HepG2 (cell line): ENCODE data around the gene INTS2. TPM values are rescaled to one million over a fixed set of nuclear protein-coding genes. Genes with fewer than 3 reads are reported as not detected.

Experiments
- EED ChIP-seq: sonication (generic); formaldehyde crosslinking; IDR thresholded peaks from 2 replicates; pipeline ENCODE4 v1.5.0; 2020; ENCODE audit warnings: mild to moderate bottlenecking, missing genetic modification reagents
- GATA4 ChIP-seq: sonication (generic); IDR thresholded peaks from 2 replicates; pipeline ENCODE4 v1.6.1; 2016; ENCODE audit warnings: antibody characterized with exemption, low read depth, borderline replicate concordance
- HNRNPK ChIP-seq: fragments of 200-400 bp; formaldehyde crosslinking; IDR thresholded peaks from 2 replicates; pipeline ENCODE4 v1.6.1; 2018; ENCODE audit warnings: low read length, low read depth, moderate library complexity, mild to moderate bottlenecking; ENCODE audit not compliant: poor library complexity, severe bottlenecking
- NR1H2 ChIP-seq: sonication (generic); formaldehyde crosslinking; IDR thresholded peaks from 2 replicates; pipeline ENCODE4 v1.8.1; 2022; ENCODE audit warnings: low read depth, missing genetic modification reagents, borderline replicate concordance
- REXO4 ChIP-seq: sonication (generic); formaldehyde crosslinking; IDR thresholded peaks from 2 replicates; pipeline ENCODE4 v1.8.0; 2022; ENCODE audit warnings: missing genetic modification reagents, mild to moderate bottlenecking, borderline replicate concordance
- RXRA ChIP-seq: sonication (generic); formaldehyde crosslinking; IDR thresholded peaks from 2 replicates; pipeline ENCODE4 v1.5.1; 2020; ENCODE audit warnings: missing genetic modification reagents
- YEATS4 ChIP-seq: sonication (generic); formaldehyde crosslinking; IDR thresholded peaks from 2 replicates; pipeline ENCODE4 v1.4.0; 2020; ENCODE audit warnings: missing genetic modification reagents, borderline replicate concordance
- ZNF335 ChIP-seq: sonication (generic); formaldehyde crosslinking; IDR thresholded peaks from 2 replicates; pipeline ENCODE4 v1.4.0; 2020; ENCODE audit warnings: missing genetic modification reagents
- ZNF350 ChIP-seq: sonication (generic); formaldehyde crosslinking; IDR thresholded peaks from 2 replicates; pipeline ENCODE4 v1.4.0; 2020; ENCODE audit warnings: mild to moderate bottlenecking, low read depth, missing genetic modification reagents, borderline replicate concordance
- ZNF543 ChIP-seq: sonication (generic); formaldehyde crosslinking; IDR thresholded peaks from 2 replicates; pipeline ENCODE4 v1.4.0; 2020; ENCODE audit warnings: mild to moderate bottlenecking, missing genetic modification reagents
- ZNF572 ChIP-seq: sonication (generic); formaldehyde crosslinking; IDR thresholded peaks from 2 replicates; pipeline ENCODE4 v1.5.1; 2020; ENCODE audit warnings: mild to moderate bottlenecking, missing genetic modification reagents
- ZNF598 ChIP-seq: sonication (generic); formaldehyde crosslinking; IDR thresholded peaks from 2 replicates; pipeline ENCODE4 v1.5.1; 2020; ENCODE audit warnings: mild to moderate bottlenecking, missing genetic modification reagents, borderline replicate concordance
- ZNF776 ChIP-seq: sonication (generic); formaldehyde crosslinking; IDR thresholded peaks from 2 replicates; pipeline ENCODE4 v1.4.0; 2020; ENCODE audit warnings: mild to moderate bottlenecking, missing genetic modification reagents
- ZSCAN30 ChIP-seq: sonication (generic); formaldehyde crosslinking; IDR thresholded peaks from 2 replicates; pipeline ENCODE4 v1.5.0; 2020; ENCODE audit warnings: mild to moderate bottlenecking, missing genetic modification reagents
- polyA plus RNA-seq, 8 experiments: library from polyadenylated mRNA; depleted of rRNA in 3 of 8; stranded (reverse) in 7 of 8; unstranded in 1 of 8; fragments of >200 nt; fragmentation: Illumina TruSeq in 4 of 8; extraction: Trizol in 4 of 8; gene quantifications; 2 replicates each; pipeline versions ENCODE4 v1.2.1 to v1.2.3, GENCODE V29; 2011 to 2016; ENCODE audit warnings: low read depth in 4 of 8, missing spikeins in 1 of 8, mixed read lengths in 1 of 8; ENCODE audit not compliant: insufficient read depth in 1 of 8
- total RNA-seq, 5 experiments: library from RNA; depleted of rRNA; stranded (reverse); fragments of >200 nt; fragmentation: Illumina TruSeq; extraction: Trizol; gene quantifications; 2 replicates each; pipeline ENCODE4 v1.2.3, GENCODE V29; 2016; ENCODE audit warnings: low read depth in 1 of 5
- TF ChIP-seq, protein P1 (sequence below): sonication (generic); formaldehyde crosslinking; conservative IDR thresholded peaks from 2 replicates; pipeline ENCODE4 v1.5.0; 2020; ENCODE audit warnings: missing genetic modification reagents
- TF ChIP-seq, protein P2 (sequence below): sonication (generic); formaldehyde crosslinking; IDR thresholded peaks from 2 replicates; pipeline ENCODE4 v1.5.0; 2020; ENCODE audit warnings: mild to moderate bottlenecking, missing genetic modification reagents
- TF ChIP-seq, protein P3 (sequence below): sonication (generic); formaldehyde crosslinking; IDR thresholded peaks from 2 replicates; pipeline ENCODE4 v1.4.0; 2020; ENCODE audit warnings: missing genetic modification reagents, borderline replicate concordance
- TF ChIP-seq, protein P4 (sequence below): sonication (generic); formaldehyde crosslinking; IDR thresholded peaks from 2 replicates; pipeline ENCODE4 v1.8.0; 2022; ENCODE audit warnings: missing genetic modification reagents, low read depth, mild to moderate bottlenecking, borderline replicate concordance
- TF ChIP-seq, protein P5 (sequence below): sonication (generic); formaldehyde crosslinking; conservative IDR thresholded peaks from 2 replicates; pipeline ENCODE4 v1.8.0; 2022; ENCODE audit warnings: low read depth, missing genetic modification reagents
- TF ChIP-seq, protein P6 (sequence below): sonication (generic); formaldehyde crosslinking; conservative IDR thresholded peaks from 2 replicates; pipeline ENCODE4 v1.8.0; 2022; ENCODE audit warnings: mild to moderate bottlenecking, moderate library complexity, missing genetic modification reagents

The INTS2 gene
- total and polyA plus RNA-seq, 2 of the 13 experiments (the other 11 are each of a cell fraction or from before 2014, with no cell fraction given) = 20.5 to 30.2 TPM

DNA sequence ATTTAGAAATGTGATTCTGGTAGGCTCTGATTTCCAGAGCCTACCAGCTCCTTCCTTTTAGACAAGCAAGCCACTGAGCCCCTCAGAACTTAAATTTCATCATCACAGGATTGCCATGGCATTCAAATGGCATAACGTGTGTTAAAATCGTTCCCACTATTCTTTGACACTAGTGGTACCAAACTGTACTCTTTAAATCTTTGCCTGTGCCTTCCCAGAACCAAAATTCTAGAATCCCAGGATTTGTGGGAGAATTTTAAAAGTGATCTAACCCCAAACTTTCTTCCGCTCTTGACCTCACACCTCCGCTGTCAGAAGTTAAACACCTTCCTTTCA lies 287 bp upstream of the INTS2 start (continued):
- TF ChIP-seq, protein P1, sequence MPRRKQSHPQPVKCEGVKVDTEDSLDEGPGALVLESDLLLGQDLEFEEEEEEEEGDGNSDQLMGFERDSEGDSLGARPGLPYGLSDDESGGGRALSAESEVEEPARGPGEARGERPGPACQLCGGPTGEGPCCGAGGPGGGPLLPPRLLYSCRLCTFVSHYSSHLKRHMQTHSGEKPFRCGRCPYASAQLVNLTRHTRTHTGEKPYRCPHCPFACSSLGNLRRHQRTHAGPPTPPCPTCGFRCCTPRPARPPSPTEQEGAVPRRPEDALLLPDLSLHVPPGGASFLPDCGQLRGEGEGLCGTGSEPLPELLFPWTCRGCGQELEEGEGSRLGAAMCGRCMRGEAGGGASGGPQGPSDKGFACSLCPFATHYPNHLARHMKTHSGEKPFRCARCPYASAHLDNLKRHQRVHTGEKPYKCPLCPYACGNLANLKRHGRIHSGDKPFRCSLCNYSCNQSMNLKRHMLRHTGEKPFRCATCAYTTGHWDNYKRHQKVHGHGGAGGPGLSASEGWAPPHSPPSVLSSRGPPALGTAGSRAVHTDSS (CRISPR knock-in tag) = no peak
- TF ChIP-seq RXRA (CRISPR knock-in tag) (no peak), HNRNPK (no peak), ZSCAN30 (CRISPR knock-in tag) (peak; percentile 21; the same call in 1 of the 2 replicates), ZNF543 (CRISPR knock-in tag) (no peak), ZNF598 (CRISPR knock-in tag) (no peak), EED (CRISPR knock-in tag) (no peak), GATA4 (peak; percentile 39), NR1H2 (CRISPR knock-in tag) (no peak), ZNF350 (CRISPR knock-in tag) (no peak), ZNF335 (CRISPR knock-in tag) (no peak), ZNF572 (no peak), REXO4 (CRISPR knock-in tag) (no peak), ZNF776 (CRISPR knock-in tag) (no peak), YEATS4 (no peak)
- TF ChIP-seq, protein P2, sequence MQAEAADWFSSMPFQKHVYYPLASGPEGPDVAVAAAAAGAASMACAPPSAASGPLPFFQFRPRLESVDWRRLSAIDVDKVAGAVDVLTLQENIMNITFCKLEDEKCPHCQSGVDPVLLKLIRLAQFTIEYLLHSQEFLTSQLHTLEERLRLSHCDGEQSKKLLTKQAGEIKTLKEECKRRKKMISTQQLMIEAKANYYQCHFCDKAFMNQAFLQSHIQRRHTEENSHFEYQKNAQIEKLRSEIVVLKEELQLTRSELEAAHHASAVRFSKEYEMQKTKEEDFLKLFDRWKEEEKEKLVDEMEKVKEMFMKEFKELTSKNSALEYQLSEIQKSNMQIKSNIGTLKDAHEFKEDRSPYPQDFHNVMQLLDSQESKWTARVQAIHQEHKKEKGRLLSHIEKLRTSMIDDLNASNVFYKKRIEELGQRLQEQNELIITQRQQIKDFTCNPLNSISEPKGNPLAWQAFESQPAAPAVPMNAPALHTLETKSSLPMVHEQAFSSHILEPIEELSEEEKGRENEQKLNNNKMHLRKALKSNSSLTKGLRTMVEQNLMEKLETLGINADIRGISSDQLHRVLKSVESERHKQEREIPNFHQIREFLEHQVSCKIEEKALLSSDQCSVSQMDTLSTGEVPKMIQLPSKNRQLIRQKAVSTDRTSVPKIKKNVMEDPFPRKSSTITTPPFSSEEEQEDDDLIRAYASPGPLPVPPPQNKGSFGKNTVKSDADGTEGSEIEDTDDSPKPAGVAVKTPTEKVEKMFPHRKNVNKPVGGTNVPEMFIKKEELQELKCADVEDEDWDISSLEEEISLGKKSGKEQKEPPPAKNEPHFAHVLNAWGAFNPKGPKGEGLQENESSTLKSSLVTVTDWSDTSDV = no peak
- TF ChIP-seq, protein P3, sequence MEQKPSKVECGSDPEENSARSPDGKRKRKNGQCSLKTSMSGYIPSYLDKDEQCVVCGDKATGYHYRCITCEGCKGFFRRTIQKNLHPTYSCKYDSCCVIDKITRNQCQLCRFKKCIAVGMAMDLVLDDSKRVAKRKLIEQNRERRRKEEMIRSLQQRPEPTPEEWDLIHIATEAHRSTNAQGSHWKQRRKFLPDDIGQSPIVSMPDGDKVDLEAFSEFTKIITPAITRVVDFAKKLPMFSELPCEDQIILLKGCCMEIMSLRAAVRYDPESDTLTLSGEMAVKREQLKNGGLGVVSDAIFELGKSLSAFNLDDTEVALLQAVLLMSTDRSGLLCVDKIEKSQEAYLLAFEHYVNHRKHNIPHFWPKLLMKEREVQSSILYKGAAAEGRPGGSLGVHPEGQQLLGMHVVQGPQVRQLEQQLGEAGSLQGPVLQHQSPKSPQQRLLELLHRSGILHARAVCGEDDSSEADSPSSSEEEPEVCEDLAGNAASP (CRISPR knock-in tag) = no peak
- TF ChIP-seq, protein P4, sequence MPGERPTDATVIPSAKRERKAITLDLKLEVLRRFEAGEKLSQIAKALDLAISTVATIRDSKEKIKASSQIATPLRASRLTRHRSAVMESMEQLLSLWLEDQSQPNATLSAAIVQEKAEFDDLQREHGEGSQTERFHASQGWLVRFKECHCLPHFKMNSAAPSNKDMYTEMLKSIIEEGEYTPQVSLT (CRISPR knock-in tag) = no peak
- TF ChIP-seq, protein P5, sequence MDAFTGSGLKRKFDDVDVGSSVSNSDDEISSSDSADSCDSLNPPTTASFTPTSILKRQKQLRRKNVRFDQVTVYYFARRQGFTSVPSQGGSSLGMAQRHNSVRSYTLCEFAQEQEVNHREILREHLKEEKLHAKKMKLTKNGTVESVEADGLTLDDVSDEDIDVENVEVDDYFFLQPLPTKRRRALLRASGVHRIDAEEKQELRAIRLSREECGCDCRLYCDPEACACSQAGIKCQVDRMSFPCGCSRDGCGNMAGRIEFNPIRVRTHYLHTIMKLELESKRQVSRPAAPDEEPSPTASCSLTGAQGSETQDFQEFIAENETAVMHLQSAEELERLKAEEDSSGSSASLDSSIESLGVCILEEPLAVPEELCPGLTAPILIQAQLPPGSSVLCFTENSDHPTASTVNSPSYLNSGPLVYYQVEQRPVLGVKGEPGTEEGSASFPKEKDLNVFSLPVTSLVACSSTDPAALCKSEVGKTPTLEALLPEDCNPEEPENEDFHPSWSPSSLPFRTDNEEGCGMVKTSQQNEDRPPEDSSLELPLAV (CRISPR knock-in tag) = no peak
- TF ChIP-seq, protein P6, sequence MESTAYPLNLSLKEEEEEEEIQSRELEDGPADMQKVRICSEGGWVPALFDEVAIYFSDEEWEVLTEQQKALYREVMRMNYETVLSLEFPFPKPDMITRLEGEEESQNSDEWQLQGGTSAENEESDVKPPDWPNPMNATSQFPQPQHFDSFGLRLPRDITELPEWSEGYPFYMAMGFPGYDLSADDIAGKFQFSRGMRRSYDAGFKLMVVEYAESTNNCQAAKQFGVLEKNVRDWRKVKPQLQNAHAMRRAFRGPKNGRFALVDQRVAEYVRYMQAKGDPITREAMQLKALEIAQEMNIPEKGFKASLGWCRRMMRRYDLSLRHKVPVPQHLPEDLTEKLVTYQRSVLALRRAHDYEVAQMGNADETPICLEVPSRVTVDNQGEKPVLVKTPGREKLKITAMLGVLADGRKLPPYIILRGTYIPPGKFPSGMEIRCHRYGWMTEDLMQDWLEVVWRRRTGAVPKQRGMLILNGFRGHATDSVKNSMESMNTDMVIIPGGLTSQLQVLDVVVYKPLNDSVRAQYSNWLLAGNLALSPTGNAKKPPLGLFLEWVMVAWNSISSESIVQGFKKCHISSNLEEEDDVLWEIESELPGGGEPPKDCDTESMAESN (CRISPR knock-in tag) = no peak
